Small intestine (tissue), 7 donors: ENCODE results near the gene TMPRSS13. TPM values are rescaled to one million over a fixed set of nuclear protein-coding genes. Genes with fewer than 3 reads are reported as not detected.

Experiments used
- DNase-seq, 2 donors: peaks; one replicate each; pipeline versions ENCODE4 v3.0.0 to v3.0.0-alpha.2; 2013
- FAIRE-seq: peaks from 2 replicates; lab custom pipeline; 2012; peaks lifted over from hg19 to GRCh38; lab: Jason Lieb, UNC
- H3K27ac ChIP-seq, 3 donors: one replicate each; pipeline ENCODE4 v1.5.1; 2013; ENCODE audit warnings: low read length in 2 of 3, mild to moderate bottlenecking in 2 of 3, control low read depth in 1 of 3, inconsistent platforms in 1 of 3, low read depth in 1 of 3, moderate library complexity in 1 of 3
- H3K27me3 ChIP-seq, 3 donors: one replicate each; pipeline ENCODE4 v1.6.1; 2013; ENCODE audit warnings: low read length in 3 of 3, inconsistent platforms in 1 of 3; ENCODE audit not compliant: control insufficient read depth in 3 of 3, insufficient read depth in 3 of 3
- H3K36me3 ChIP-seq, 3 donors: one replicate each; pipeline ENCODE4 v1.6.1; 2013; ENCODE audit warnings: low read length in 3 of 3, inconsistent platforms in 1 of 3, low read depth in 1 of 3, mild to moderate bottlenecking in 1 of 3, moderate library complexity in 1 of 3; ENCODE audit not compliant: control insufficient read depth in 3 of 3, insufficient read depth in 2 of 3
- H3K4me1 ChIP-seq, 3 donors: one replicate each; pipeline ENCODE4 v1.6.1; 2013; ENCODE audit warnings: low read length in 2 of 3, inconsistent platforms in 1 of 3, low read depth in 1 of 3, mild to moderate bottlenecking in 1 of 3, moderate library complexity in 1 of 3; ENCODE audit not compliant: control insufficient read depth in 3 of 3, insufficient read depth in 2 of 3
- H3K4me3 ChIP-seq, 3 donors: one replicate each; pipeline ENCODE4 v1.5.1; 2013; ENCODE audit warnings: low read length in 3 of 3, control low read depth in 1 of 3, inconsistent platforms in 1 of 3, low read depth in 1 of 3, mild to moderate bottlenecking in 1 of 3, moderate library complexity in 1 of 3
- H3K9me3 ChIP-seq, 2 donors: one replicate each; pipeline ENCODE4 v1.6.1; 2013; ENCODE audit warnings: low read depth in 1 of 2, low read length in 1 of 2; ENCODE audit not compliant: control insufficient read depth in 2 of 2, insufficient read depth in 1 of 2
- WGBS, 3 donors: extraction: QIAGEN DNeasy Blood & Tissue Kit; methylation state at CpG; one replicate each; pipeline ENCODE4 v1.1.7; 2013; 5-methylcytosine and 5-hydroxymethylcytosine counted together
- polyA plus RNA-seq, 4 donors: library from polyadenylated mRNA; stranded (reverse) in 3 of 4; unstranded in 1 of 4; fragments of 200-250 nt in 3 of 4; fragments of 120-200 nt in 1 of 4; gene quantifications; one replicate each; pipeline versions ENCODE4 v1.2.1 to v1.2.3, GENCODE V29; 2013
- donor health status: healthy with polysubstance abuse.
- donor health status: control.
- donor health status: control.
- donor health status: Bipolar disorder and iron deficiency.
- donor health status: healthy.

Gene TMPRSS13
- polyA plus RNA-seq, 4 donors: 0.18 to 6.8 TPM; not detected in 2

DNA sequence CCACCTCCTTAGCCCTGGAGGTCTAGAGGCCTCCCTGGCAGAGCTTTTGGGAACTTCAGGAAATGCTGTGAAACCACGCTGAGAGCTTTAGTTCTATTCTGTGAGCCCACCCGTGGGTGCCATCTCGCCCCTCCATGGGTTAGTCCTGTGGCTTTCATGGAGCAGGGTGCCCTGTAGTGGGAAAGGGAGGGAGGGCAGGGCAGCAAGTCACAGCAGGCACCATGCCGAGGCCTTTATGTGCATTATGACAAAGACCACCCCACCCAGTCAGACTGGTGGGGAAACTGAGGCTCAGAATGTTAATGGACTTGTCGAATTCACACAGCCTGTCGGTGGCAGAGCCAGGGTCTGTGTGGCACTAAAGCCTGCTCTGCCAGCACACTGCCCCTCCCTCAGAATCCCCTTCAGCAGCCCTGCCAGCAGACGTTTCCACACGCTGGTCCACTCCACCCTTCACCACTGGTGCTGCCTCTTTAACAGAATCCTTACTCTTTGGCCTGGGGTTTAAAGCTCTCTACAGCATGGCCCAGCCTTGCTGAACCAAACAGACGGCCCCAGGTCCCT is 13.4 kb downstream of the TMPRSS13 start:
- H3K4me1 ChIP-seq: peaks cover 0 to 54% (median 1%) of the 10 kb centered on the region in 3 donors
- peaks cover 0 to 2% (median 0%) of the 10 kb centered on the region in 3 donors for H3K36me3 ChIP-seq
- no peaks in the 10 kb centered on the region for H3K9me3 ChIP-seq
- 78 to 83% (median 82%) methylated on average over 9 of the region's 9 CpGs for WGBS, 3 donors
- FAIRE-seq (no peak), DNase-seq (no peak)
- H3K27me3 ChIP-seq: no peaks in the 10 kb centered on the region
- peak overlapping the region in 1 of 3 donors; percentile 56 for H3K27ac ChIP-seq
- no peak overlapping the region for H3K4me3 ChIP-seq

DNA sequence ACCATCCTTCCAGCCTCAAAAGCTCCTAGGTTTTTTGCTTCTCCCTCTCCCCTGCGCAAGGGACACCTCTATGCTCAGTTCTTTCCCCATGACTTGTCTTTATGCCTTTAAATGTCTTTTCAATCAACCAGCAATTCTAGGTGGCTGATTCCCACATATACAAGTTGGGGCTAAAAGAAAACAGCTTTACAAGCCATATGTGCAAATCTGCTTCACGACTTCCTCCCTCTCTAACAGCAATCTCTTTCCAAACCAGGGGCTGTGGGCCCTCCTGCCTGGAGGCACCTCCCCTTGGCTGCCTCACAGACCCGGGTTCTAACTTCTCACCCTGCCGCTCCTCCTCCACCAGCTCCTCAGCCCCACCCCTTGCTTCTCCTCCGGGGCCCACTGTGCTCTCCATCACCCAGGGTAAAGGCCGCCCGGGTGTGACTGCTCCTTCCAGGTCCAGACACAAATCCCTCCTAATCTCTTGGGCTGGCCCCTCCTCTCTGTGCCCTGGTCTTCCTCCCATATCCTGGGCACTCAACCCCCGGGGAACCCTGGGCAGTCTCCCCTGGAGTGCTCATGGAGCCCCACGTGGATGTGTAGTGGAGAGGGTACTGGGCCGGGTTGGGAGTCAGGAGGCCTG is 14.1 kb downstream of the TMPRSS13 start:
- FAIRE-seq (no peak), DNase-seq (peak; percentile 49 to 78)
- Histone ChIP-seq H3K9me3 (no peaks in the 10 kb centered on the region), H3K36me3 (peaks cover 0 to 2% (median 0%) of the 10 kb centered on the region in 3 donors), H3K27me3 (no peaks in the 10 kb centered on the region), H3K4me3 (no peak overlapping the region), H3K4me1 (peaks cover 0 to 59% (median 1%) of the 10 kb centered on the region in 3 donors), H3K27ac (peak overlapping the region in 1 of 3 donors; percentile 56)
- 17 to 46% (median 42%) methylated on average over 10 of the region's 10 CpGs for WGBS, 3 donors

DNA sequence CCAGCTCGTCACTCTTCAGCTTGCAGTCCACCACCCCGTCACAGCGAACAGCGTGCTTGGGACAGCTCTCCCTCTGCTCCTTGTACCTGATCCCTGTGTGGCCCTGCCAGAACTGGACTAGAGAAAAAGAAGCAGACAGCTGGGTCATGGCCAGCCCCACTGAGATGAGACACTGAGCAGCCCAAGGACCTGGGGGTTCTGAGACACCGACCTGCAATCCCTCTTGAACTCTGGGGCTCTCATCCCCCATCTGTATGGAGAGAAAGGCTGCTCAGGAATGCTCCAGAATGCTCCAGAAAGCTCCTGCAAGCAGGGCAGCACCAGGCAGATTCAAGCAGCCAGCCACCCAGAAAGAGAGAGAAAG is 14.8 kb downstream of the TMPRSS13 start:
- Histone ChIP-seq H3K4me1 (peaks cover 0 to 61% (median 1%) of the 10 kb centered on the region in 3 donors), H3K4me3 (no peak overlapping the region), H3K27me3 (no peaks in the 10 kb centered on the region), H3K27ac (no peak overlapping the region), H3K9me3 (no peaks in the 10 kb centered on the region), H3K36me3 (peaks cover 0 to 2% (median 0%) of the 10 kb centered on the region in 3 donors)
- 94 to 98% (median 96%) methylated on average over 5 of the region's 5 CpGs for WGBS, 3 donors
- FAIRE-seq: no peak
- DNase-seq: no peak

DNA sequence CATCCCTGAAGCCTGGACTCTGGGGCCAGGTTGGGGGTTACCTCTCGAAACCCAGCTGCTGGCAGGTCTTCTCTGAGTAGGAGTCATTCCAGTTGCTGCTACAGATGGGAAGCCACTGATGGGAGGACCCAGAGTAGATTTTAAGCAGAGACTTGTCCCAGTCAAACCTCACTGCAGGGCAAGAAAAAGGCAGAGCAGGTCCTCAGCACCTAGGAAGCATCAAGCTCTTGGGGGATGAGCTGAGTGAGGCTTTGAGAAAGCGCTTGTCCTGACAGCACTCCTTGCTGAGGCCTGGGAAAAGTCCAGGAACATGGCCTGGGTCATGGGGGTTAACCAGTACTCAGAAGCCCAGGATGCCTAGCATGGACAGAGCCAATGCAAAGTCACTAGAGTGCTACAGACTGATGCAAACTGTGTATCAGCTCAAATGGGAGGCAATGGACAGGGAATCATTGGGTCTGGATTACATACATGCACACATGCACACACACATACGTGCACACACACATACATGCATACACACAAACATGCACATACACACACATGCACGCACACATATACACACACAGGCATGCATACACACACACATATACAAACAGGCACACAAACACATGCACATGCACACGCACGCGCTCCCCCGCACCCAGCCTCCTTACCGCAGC is 15.3 kb downstream of the TMPRSS13 start:
- Histone ChIP-seq H3K4me1 (peaks cover 0 to 61% (median 1%) of the 10 kb centered on the region in 3 donors), H3K4me3 (no peak overlapping the region), H3K36me3 (peaks cover 0 to 2% (median 0%) of the 10 kb centered on the region in 3 donors), H3K9me3 (no peaks in the 10 kb centered on the region), H3K27me3 (no peaks in the 10 kb centered on the region), H3K27ac (no peak overlapping the region)
- DNase-seq (no peak), FAIRE-seq (no peak)
- 92 to 95% (median 94%) methylated on average over 9 of the region's 9 CpGs for WGBS, 3 donors

DNA sequence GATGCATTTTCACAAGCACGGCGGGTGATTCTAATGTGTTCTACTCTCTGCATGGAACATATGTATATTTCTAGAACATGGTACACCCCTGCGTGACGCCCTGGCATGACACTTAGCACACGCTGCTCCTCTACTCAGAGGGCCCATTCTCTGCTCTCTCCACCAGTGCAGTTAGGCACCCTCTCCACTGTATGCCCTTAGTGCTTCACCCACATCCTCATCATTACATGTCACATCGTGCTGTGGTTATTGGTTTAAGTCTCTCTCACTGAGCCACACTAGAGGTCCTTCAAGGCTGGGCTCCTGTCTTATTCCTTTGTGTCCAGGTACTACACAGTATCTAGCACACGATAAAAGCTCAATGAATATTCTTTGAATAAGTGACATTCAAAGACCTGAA is 16.7 kb downstream of the TMPRSS13 start:
- Histone ChIP-seq H3K27me3 (no peaks in the 10 kb centered on the region), H3K27ac (no peak overlapping the region), H3K4me1 (peaks cover 0 to 72% (median 1%) of the 10 kb centered on the region in 3 donors), H3K9me3 (no peaks in the 10 kb centered on the region), H3K36me3 (peaks cover 0 to 2% (median 0%) of the 10 kb centered on the region in 3 donors), H3K4me3 (no peak overlapping the region)
- DNase-seq (no peak), FAIRE-seq (no peak)
- 90 to 97% (median 95%) methylated on average over 7 of the region's 7 CpGs for WGBS, 3 donors

DNA sequence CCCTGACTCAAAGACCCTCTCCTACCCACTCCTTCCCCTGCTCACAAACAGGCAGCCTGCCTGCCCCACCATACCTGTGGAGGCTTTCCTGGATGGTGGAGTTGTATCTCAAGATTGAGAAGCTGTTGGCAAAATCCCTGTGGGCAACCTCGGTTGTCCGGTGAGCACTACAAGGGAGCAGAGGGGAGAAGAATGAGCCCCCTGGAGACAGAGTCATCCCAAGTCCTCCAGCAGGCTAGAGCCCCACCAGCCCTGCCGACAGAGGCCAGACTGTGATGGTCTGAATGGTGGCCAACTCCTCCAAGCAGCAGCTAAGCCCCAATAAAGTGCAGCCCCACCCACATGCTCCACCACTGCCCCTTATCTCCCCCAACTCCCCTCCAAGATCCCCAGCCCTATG is 17.5 kb downstream of the TMPRSS13 start:
- no peaks in the 10 kb centered on the region for H3K9me3 ChIP-seq
- peaks cover 0 to 2% (median 0%) of the 10 kb centered on the region in 3 donors for H3K36me3 ChIP-seq
- WGBS, 3 donors: 92 to 98% (median 94%) methylated on average over 3 of the region's 3 CpGs
- H3K27me3 ChIP-seq: no peaks in the 10 kb centered on the region
- H3K27ac ChIP-seq: no peak overlapping the region
- no peak for DNase-seq
- H3K4me1 ChIP-seq: peaks cover 0 to 75% (median 1%) of the 10 kb centered on the region in 3 donors
- FAIRE-seq: no peak
- H3K4me3 ChIP-seq: no peak overlapping the region

DNA sequence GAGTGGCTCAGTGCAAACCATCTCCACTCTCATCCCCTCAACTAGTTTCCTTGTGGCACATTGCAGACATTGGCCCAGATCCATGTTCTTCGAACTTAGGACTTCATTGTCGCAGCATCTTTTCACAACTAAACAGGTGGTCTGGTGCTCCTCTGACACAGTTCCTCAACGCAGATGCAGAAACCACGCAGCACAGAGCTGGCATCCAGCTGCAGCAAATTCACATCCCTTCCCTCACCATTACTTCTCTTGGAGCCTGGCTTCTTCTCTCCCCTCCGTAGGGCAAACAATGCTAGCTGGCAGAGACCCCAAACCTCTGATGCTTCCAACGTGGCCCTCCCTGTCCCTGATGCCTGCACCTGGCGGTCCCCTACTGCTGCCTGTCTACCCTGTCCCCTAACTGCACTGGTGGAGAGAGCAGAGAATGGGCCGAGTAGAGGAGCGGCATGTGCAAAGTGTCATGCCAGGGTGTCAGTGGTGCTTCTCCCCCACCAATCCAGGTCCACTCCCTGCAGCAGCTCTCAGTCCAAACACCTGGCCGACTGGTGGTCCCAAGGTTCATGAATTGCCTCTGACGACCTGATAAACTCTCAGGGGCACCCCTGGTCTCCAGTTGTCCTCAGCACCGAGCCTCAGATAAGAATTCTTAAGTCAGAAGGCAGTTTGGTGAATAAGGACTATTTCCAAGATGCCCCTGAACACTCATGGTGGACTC is 18.1 kb downstream of the TMPRSS13 start:
- peaks cover 0 to 74% (median 1%) of the 10 kb centered on the region in 3 donors for H3K4me1 ChIP-seq
- no peaks in the 10 kb centered on the region for H3K27me3 ChIP-seq
- DNase-seq: no peak
- WGBS, 3 donors: 60 to 74% (median 65%) methylated on average over 12 of the region's 12 CpGs
- FAIRE-seq: no peak
- H3K27ac ChIP-seq: peak overlapping the region in 1 of 3 donors; percentile 87
- no peaks in the 10 kb centered on the region for H3K9me3 ChIP-seq
- H3K36me3 ChIP-seq: peaks cover 0 to 2% (median 0%) of the 10 kb centered on the region in 3 donors
- H3K4me3 ChIP-seq: no peak overlapping the region

DNA sequence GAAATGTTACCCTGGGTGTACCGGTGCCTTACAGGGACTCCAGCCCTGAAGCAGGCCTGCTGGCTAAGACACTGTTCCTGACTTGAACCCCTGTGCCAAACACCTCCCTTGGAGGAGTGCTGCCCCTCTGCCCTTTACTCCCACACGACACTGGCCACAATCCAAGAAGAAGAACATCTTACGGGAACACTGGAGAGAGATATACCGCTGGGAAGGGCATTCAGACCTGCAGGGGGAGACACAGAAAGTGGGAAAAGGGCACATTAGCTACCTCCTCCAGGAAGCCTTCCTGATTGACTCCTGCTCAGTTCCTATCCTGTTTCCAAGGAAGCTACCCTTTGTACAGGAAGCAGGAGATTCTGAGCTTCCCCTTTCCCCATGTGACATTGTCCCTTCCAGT is 18.7 kb downstream of the TMPRSS13 start:
- Histone ChIP-seq H3K4me3 (no peak overlapping the region), H3K36me3 (no peaks in the 10 kb centered on the region), H3K27ac (peak overlapping the region in 1 of 3 donors; percentile 87), H3K27me3 (no peaks in the 10 kb centered on the region), H3K9me3 (no peaks in the 10 kb centered on the region), H3K4me1 (peaks cover 0 to 68% (median 1%) of the 10 kb centered on the region in 3 donors)
- no peak for DNase-seq
- no peak for FAIRE-seq
- WGBS, 3 donors: 42 to 68% (median 48%) methylated on average over 4 of the region's 4 CpGs
